HEK293T (cell line): ENCODE measurements around the gene PRDM16.

ENCODE experiments used
- ARNT ChIP-seq: fragments of 450-650 bp; IDR thresholded peaks from 2 replicates; pipeline ENCODE4 v1.6.1; 2017; ENCODE audit warnings: mild to moderate bottlenecking
- BHLHE40 ChIP-seq: fragments of 450-650 bp; IDR thresholded peaks from 2 replicates; pipeline ENCODE4 v1.6.1; 2016; ENCODE audit warnings: mild to moderate bottlenecking, moderate library complexity, borderline replicate concordance
- CTBP1 ChIP-seq: fragments of 450-650 bp; IDR thresholded peaks from 2 replicates; pipeline ENCODE4 v1.6.1; 2016; ENCODE audit warnings: borderline replicate concordance
- ELF4 ChIP-seq: fragments of 450-650 bp; IDR thresholded peaks from 2 replicates; pipeline ENCODE4 v1.6.1; 2017; ENCODE audit warnings: antibody characterized with exemption
- FOXK2 ChIP-seq: fragments of 450-650 bp; IDR thresholded peaks from 2 replicates; pipeline ENCODE4 v1.6.1; 2016; ENCODE audit warnings: mild to moderate bottlenecking
- FOXM1 ChIP-seq: fragments of 450-650 bp; IDR thresholded peaks from 2 replicates; pipeline ENCODE4 v1.6.1; 2017; ENCODE audit warnings: mild to moderate bottlenecking, borderline replicate concordance
- L3MBTL2 ChIP-seq: fragments of 450-650 bp; conservative IDR thresholded peaks from 2 replicates; pipeline ENCODE4 v1.6.1; 2016; ENCODE audit warnings: mild to moderate bottlenecking
- NFRKB ChIP-seq: fragments of 450-650 bp; IDR thresholded peaks from 2 replicates; pipeline ENCODE4 v1.6.1; 2016; ENCODE audit warnings: mild to moderate bottlenecking, moderate library complexity
- PKNOX1 ChIP-seq: fragments of 450-650 bp; IDR thresholded peaks from 2 replicates; pipeline ENCODE4 v1.6.1; 2016
- SP1 ChIP-seq: fragments of 450-650 bp; IDR thresholded peaks from 2 replicates; pipeline ENCODE4 v1.6.1; 2017
- SUZ12 ChIP-seq: fragments of 450-650 bp; IDR thresholded peaks from 2 replicates; pipeline ENCODE4 v1.6.1; 2016; ENCODE audit warnings: mild to moderate bottlenecking
- TARDBP ChIP-seq: fragments of 450-650 bp; IDR thresholded peaks from 2 replicates; pipeline ENCODE4 v1.6.1; 2016

DNA sequence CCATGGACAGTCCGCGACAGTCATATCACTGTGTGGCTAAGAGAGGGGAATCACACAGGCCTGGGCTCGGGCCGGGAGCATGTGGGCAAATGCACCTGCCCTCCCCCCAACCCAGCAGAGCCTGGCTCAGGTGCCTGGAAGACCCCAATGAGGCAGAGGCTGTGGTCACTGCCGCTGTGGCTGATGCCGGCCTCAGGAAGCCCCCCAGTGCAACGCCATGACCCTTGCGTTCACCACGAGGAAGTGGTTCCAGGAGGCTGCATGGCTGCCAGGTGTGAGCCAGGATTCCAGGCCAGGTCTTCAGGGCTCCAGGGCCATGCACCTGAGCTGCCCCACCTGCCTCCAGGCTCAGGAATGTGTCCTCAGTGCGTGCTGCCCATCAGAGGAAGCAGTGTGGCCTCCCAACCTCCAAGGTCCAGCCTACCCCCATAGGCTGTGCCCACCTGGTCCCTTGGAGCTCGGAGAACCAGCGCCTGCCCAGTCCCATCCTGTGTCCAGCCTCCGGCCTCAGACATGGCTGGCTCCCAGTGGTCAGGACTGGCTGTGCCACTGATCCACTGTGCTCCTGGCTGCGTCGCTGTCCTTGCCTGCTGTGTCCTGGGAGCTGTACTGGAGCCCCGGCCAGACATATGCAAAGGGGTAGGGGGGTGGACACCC, 393.5 kb downstream of the PRDM16 start:
- TF ChIP-seq FOXK2 (no peak), PKNOX1 (no peak), SUZ12 (no peak), L3MBTL2 (no peak), NFRKB (no peak), CTBP1 (no peak), BHLHE40 (no peak), TARDBP (no peak), ARNT (no peak), FOXM1 (no peak), SP1 (no peak), ELF4 (no peak)
